ENCODE measurements around the gene NAA80. TPM values are rescaled to one million over a fixed set of nuclear protein-coding genes. Genes with fewer than 3 reads are reported as not detected.
A peak's percentile ranks its signal among the peaks of the same experiment; 100 is the strongest.

The NAA80 gene
- total RNA-seq, 1 donor from 2014 or later: 8.5 TPM

DNA sequence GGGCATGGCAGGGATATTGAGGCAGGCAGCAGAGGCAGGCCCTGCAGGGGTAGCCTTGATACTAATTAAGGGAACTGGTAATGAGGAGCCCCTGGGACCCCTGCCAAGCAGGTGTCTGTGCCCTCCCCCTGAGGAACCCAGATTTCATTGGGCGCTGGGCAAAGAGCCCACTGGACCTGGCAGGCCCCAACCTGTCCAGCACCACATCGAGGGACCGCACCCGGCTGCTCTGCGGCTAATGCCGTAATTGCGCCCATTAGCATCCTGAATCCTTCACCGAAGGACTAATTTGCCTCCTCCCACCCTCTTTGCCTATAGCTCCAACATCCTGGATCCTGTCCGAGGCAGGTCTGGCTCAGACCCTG, 44.0 kb downstream of the NAA80 start:
- TF ChIP-seq, protein P1, sequence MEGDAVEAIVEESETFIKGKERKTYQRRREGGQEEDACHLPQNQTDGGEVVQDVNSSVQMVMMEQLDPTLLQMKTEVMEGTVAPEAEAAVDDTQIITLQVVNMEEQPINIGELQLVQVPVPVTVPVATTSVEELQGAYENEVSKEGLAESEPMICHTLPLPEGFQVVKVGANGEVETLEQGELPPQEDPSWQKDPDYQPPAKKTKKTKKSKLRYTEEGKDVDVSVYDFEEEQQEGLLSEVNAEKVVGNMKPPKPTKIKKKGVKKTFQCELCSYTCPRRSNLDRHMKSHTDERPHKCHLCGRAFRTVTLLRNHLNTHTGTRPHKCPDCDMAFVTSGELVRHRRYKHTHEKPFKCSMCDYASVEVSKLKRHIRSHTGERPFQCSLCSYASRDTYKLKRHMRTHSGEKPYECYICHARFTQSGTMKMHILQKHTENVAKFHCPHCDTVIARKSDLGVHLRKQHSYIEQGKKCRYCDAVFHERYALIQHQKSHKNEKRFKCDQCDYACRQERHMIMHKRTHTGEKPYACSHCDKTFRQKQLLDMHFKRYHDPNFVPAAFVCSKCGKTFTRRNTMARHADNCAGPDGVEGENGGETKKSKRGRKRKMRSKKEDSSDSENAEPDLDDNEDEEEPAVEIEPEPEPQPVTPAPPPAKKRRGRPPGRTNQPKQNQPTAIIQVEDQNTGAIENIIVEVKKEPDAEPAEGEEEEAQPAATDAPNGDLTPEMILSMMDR (IDR thresholded peaks at IDR 0.05; ENCODE audit: insufficient read depth, low read length, poor library complexity, severe bottlenecking): no peak
- H3K36me3 ChIP-seq (ENCODE audit: control insufficient read depth, insufficient read depth, low read length): peaks cover 18% of the 10 kb centered on the region
- H3K4me3 ChIP-seq (ENCODE audit: low read depth, low read length): no peak overlapping the region
- no peak for DNase-seq (ENCODE audit: low read depth)
- no peaks in the 10 kb centered on the region for H3K27me3 ChIP-seq (ENCODE audit: control insufficient read depth, insufficient read depth, low read length)

DNA sequence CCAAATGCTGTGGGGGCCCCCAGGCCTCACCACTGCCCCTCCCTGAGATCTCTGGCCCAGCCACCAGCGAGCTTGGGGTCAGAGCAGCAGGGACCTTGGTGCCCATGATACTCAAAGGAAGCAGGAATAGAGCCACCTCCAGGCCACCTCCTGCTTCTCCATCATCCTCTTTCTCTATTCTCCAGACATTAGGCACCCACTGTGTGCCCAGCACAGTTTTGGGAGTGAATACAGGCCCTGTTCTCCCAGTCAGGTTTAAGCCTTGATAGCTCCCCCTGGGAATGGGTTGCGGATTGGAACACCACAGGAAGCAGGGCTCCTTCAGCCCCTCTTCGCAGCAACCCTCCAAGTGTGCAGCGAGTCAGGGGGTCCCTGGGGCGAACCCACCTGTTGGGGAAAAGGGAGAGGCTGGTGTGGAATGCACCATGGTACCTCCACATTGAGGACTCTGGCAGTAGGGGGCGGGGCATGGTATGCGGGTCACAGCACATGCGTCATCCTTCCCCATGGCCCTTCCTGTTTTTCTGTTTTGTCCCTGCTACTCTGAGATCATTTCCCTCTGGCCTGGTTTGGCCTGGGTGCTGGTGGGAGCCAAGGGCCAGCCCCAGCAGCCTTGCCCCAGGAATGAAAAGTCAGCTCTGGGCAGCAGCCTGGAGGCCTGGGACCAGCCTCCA, 44.5 kb downstream of the NAA80 start:
- Histone ChIP-seq H3K27me3 (ENCODE audit: control insufficient read depth, insufficient read depth, low read length) (no peaks in the 10 kb centered on the region), H3K4me3 (ENCODE audit: low read depth, low read length) (no peak overlapping the region), H3K36me3 (ENCODE audit: control insufficient read depth, insufficient read depth, low read length) (peaks cover 18% of the 10 kb centered on the region)
- TF ChIP-seq, protein P1 (IDR thresholded peaks at IDR 0.05; ENCODE audit: insufficient read depth, low read length, poor library complexity, severe bottlenecking): no peak
- DNase-seq (ENCODE audit: low read depth): no peak

DNA sequence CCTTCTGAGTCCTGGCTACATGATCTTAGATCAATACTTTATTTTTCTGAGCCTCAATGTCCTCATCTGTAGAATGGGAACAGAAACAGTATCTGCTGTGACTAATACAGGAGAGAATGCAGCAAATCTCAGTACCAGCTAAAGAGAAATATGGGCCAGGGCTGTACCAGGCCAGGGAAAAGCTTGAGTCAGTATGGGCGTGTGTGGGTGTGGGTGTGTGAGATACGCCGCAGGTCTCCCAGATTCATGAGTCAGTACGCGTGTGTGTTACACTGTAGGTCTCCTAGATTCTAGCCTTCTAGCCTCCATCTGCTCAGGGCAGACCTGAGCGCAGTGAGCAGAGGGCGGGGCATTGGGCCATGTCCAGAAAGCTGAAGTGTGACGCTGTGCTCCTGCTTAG, 48.0 kb downstream of the NAA80 start:
- Histone ChIP-seq H3K36me3 (ENCODE audit: control insufficient read depth, insufficient read depth, low read length) (peaks cover 10% of the 10 kb centered on the region), H3K4me3 (ENCODE audit: low read depth, low read length) (no peak overlapping the region), H3K27me3 (ENCODE audit: control insufficient read depth, insufficient read depth, low read length) (no peaks in the 10 kb centered on the region)
- DNase-seq (ENCODE audit: low read depth): peak; percentile 74
- TF ChIP-seq, protein P1 (IDR thresholded peaks at IDR 0.05; ENCODE audit: insufficient read depth, low read length, poor library complexity, severe bottlenecking): no peak

- Histone ChIP-seq H3K36me3 (ENCODE audit: control insufficient read depth, insufficient read depth, low read length) (peaks cover 9% of the 10 kb centered on the region), H3K4me3 (ENCODE audit: low read depth, low read length) (no peak overlapping the region), H3K27me3 (ENCODE audit: control insufficient read depth, insufficient read depth, low read length) (no peaks in the 10 kb centered on the region)
- DNase-seq (ENCODE audit: low read depth): no peak
- TF ChIP-seq, protein P1 (IDR thresholded peaks at IDR 0.05; ENCODE audit: insufficient read depth, low read length, poor library complexity, severe bottlenecking): no peak
Measured at GRCh38 chr3:50250514-50250913, 48.7 kb downstream of the NAA80 start.

DNA sequence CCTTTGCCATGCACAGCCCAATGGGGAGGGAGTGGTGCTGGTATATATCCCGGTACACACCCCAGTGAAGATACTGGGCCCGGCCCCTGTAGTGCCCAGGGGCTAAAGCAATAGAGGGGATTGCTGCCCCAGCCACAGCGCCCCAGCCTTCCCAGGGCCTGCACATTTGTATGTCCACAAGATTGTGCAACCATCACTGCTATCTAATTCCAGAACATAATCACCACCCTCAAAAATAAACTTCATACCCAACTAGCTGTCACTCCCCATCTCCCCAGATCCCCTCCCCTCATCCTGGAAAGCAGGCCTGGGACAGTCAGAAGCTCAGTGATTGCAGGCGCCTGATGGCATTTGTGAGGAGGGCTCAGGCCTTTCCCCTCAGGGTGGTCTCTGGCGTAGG, 49.7 kb downstream of the NAA80 start:
- Histone ChIP-seq H3K36me3 (ENCODE audit: control insufficient read depth, insufficient read depth, low read length) (peaks cover 8% of the 10 kb centered on the region), H3K27me3 (ENCODE audit: control insufficient read depth, insufficient read depth, low read length) (no peaks in the 10 kb centered on the region), H3K4me3 (ENCODE audit: low read depth, low read length) (no peak overlapping the region)
- no peak for DNase-seq (ENCODE audit: low read depth)
- TF ChIP-seq, protein P1 (IDR thresholded peaks at IDR 0.05; ENCODE audit: insufficient read depth, low read length, poor library complexity, severe bottlenecking): no peak

DNA sequence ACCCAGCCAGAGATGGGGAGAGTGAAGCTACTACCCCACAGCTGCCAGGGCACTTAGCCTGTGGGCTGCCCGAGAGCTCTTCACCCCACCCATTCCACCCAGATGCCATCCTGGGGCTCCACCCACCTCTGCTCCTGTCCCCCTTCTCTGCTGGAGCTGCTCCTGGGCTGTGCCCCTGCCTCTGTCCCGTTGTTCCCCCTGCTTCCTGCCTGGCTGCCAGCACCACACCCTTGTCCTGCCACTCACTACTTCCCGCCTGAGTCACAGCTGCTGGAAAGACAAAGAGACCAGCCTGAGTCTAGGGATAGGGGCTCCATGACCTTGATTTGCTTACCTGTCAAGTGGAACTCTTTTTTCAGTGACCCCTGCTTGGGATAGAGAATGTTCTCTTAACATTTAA, 50.8 kb downstream of the NAA80 start:
- Histone ChIP-seq H3K4me3 (ENCODE audit: low read depth, low read length) (no peak overlapping the region), H3K27me3 (ENCODE audit: control insufficient read depth, insufficient read depth, low read length) (no peaks in the 10 kb centered on the region), H3K36me3 (ENCODE audit: control insufficient read depth, insufficient read depth, low read length) (peaks cover 10% of the 10 kb centered on the region)
- TF ChIP-seq, protein P1 (IDR thresholded peaks at IDR 0.05; ENCODE audit: insufficient read depth, low read length, poor library complexity, severe bottlenecking): no peak
- DNase-seq (ENCODE audit: low read depth): no peak
